Measurements from ENCODE around the gene GFRA4.

Gene GFRA4

DNA sequence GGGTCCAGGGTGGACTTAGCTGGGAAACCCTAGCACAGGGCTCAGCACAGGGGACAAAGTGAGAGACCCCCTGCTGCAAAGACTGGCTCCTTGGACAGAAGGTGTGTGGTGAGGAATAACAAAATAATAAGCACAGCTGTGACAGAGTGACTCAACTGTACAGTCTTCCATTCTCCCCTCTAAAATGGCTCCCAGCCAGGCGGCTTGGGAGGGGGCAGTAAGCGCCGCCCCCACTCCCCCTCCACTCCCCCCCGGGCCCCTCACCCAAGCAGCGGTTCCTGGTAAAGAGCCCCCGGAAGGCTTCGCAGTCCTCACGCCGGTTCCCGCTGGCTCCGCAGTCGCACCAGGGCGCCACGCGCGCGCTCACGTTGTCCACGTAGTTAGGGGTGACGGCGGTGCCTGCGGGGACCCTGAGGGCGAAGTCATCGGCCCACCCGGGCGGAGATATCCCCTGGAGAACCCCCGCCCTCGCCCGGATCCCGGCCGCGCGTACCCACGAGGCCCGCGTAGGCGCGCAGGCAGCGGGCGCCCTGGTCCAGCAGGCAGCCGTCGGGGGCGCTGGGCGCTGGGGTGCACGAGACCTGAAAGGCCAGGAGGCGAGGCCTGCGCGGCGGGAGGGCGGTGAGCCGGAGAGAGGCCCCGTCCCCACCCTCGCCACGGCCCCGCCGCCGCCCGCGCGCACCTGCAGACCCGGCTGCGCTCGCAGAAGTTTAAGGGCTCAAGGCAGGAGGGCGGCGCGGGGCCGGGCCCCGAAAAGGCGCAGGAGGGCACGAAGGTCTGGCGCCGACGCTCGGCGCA is 2.7 kb downstream of the GFRA4 start:
- in situ Hi-C loops (cut with HindIII; ENCODE audit: low sequenced_read_pairs) = no loop called here
- no peak for DNase-seq (ENCODE audit: low read depth, low spot score)
- no peak overlapping the region for H3K4me3 ChIP-seq (ENCODE audit: low read depth, low read length)
- TF ChIP-seq, protein P1, sequence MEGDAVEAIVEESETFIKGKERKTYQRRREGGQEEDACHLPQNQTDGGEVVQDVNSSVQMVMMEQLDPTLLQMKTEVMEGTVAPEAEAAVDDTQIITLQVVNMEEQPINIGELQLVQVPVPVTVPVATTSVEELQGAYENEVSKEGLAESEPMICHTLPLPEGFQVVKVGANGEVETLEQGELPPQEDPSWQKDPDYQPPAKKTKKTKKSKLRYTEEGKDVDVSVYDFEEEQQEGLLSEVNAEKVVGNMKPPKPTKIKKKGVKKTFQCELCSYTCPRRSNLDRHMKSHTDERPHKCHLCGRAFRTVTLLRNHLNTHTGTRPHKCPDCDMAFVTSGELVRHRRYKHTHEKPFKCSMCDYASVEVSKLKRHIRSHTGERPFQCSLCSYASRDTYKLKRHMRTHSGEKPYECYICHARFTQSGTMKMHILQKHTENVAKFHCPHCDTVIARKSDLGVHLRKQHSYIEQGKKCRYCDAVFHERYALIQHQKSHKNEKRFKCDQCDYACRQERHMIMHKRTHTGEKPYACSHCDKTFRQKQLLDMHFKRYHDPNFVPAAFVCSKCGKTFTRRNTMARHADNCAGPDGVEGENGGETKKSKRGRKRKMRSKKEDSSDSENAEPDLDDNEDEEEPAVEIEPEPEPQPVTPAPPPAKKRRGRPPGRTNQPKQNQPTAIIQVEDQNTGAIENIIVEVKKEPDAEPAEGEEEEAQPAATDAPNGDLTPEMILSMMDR (IDR thresholded peaks at IDR 0.05; ENCODE audit: low read depth, low read length) = no peak

DNA sequence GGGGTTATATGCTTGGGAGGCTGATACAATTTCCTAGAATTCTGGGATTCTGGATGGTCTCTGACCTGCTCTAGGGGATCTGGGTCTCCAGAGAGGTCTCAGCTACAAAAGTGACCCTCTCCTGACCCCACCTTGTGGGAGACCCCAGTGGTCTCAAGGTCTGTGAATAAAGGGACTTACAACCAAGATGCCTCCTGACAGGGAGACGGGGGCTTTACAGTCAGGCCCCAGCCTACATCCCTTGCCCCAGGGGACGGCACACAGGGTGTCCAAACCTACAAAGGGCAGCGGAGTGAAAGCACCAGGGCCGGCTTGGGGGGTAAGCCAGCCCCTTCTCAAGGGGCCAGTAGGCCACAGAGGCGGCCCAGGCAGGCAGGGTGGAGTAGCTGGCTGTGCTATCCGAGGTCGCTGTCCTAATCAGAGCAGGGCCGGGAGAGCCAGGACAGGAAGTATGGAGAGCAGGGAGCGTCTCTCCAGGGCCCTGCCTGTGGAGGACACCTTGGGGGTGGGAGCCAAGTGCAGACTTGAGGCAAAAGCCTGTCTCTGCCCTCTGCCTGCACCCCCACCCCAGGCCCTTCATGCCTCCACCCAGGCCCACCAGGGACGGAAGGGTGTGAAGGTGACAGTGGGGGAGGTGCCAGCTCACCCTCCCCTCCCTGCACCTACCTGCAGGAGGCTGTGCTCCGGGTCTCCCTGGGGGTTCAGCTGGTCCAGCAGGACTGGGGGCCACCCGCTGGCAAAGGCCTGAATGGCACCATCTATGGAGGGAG is 3.5 kb downstream of the GFRA4 start:
- TF ChIP-seq, protein P1 (IDR thresholded peaks at IDR 0.05; ENCODE audit: low read depth, low read length) = no peak
- in situ Hi-C loops (cut with HindIII; ENCODE audit: low sequenced_read_pairs) = no loop called here
- no peak for DNase-seq (ENCODE audit: low read depth, low spot score)
- no peak overlapping the region for H3K4me3 ChIP-seq (ENCODE audit: low read depth, low read length)

DNA sequence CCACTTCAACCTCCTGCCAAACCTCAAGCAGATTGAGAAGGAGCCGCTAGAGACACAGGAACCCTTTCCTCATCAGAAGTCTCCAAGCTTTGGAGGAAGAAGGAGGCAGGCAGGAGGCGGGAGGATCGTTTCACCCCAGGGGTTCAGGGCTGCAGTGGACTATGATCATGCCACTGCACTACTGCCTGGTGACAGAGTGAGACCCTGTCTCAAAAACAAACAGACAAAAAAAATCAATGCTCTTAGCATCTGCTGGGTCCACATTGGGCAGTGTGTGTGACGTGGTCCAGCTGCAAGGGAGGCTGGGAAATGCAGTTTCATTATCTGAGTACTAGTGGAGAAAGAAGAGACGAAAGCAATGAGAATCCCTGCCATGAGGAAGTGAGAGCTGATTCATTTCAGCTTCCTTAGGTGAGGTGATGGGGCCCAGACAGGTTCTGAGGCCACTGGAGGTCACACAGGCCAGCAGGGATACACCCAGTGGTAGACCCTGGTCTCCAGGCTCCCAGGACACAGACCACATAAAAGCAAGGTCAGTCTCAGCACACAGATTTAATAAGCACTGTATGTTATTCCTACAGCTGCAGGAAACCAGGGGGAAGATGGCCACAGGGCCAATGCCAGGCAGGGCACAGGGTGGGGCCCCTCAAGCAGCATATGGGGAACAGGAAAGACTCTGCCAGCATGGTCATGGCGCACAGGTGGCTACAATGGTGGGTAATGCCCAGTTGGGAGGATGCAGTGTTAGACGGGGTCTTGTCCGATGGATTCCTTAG is 4.3 kb downstream of the GFRA4 start:
- no peak for DNase-seq (ENCODE audit: low read depth, low spot score)
- TF ChIP-seq, protein P1 (IDR thresholded peaks at IDR 0.05; ENCODE audit: low read depth, low read length) = no peak
- in situ Hi-C loops (cut with HindIII; ENCODE audit: low sequenced_read_pairs) = no loop called here
- no peak overlapping the region for H3K4me3 ChIP-seq (ENCODE audit: low read depth, low read length)

DNA sequence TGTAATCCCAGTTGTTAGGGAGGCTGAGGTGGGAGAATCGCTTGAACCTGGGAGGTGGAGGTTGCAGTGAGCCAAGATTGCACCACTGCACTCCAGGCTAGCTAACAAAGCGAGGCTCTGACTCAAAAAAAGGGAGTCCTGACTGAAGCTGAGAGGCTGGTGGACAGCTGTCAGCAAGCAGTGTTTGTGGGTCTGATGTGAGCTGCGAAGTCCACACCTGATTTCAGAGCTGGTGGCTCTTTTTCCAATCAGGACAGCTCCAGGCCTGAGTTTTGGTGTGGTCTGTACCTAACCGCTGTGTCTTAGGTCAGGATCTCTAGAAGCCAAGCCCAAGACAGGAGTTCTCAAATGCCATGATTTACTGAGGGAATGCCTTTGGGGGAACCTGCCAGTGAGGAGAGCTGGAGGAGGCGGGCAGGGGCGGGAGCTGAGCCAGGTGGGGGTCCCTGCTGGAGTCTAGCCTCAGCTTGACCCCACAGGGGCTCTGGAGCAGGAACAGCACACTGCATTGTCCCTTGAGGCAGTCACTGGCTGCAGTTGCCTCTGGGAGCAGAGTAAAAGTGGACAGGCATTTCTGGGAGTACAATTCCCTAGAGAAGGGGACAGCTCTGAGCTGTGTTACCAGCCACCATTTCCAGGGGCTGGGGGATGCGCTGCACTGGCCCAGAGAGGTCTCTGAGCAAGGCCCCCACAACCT is 5.0 kb downstream of the GFRA4 start:
- TF ChIP-seq, protein P1 (IDR thresholded peaks at IDR 0.05; ENCODE audit: low read depth, low read length) = no peak
- in situ Hi-C loops (cut with HindIII; ENCODE audit: low sequenced_read_pairs) = no loop called here
- no peak for DNase-seq (ENCODE audit: low read depth, low spot score)
- no peak overlapping the region for H3K4me3 ChIP-seq (ENCODE audit: low read depth, low read length)

DNA sequence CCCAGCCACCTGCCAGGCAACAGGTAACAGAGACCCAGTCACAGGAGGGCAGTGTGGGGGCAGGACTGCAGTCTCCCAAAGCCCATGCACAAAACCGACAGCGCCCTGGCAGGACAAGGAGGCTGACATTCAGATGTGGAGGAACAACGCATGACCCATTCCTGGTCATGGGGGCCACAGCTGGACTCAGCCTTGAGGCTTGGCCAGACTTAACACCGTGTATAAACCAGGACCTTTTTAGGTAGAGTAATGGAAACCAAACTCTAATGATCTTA is 8.1 kb downstream of the GFRA4 start:
- H3K4me3 ChIP-seq (ENCODE audit: low read depth, low read length) = no peak overlapping the region
- TF ChIP-seq, protein P1 (IDR thresholded peaks at IDR 0.05; ENCODE audit: low read depth, low read length) = no peak
- in situ Hi-C loops (cut with HindIII; ENCODE audit: low sequenced_read_pairs) = no loop called here
- DNase-seq (ENCODE audit: low read depth, low spot score) = no peak
